Breast epithelium (tissue), 4 donors: ENCODE data around the gene CISD2. TPM values are rescaled to one million over a fixed set of nuclear protein-coding genes. Genes with fewer than 3 reads are reported as not detected.

ENCODE experiments used
- DNase-seq, 2 donors: peaks; one replicate each; pipeline ENCODE4 v3.0.0-alpha.2; 2019; ENCODE audit warnings: low spot score in 2 of 2
- H3K27ac ChIP-seq, 2 donors: fragments of 200-600 bp; sonication (generic) in 1 of 2; one replicate each; pipeline ENCODE4 v1.5.1; 2016 to 2019; ENCODE audit warnings: mild to moderate bottlenecking in 1 of 2
- H3K27me3 ChIP-seq, 2 donors: fragments of 200-600 bp; sonication (generic) in 1 of 2; one replicate each; pipeline versions ENCODE4 v1.5.1 to v1.6.0; 2017 to 2019; ENCODE audit warnings: control low read depth in 1 of 2, mild to moderate bottlenecking in 1 of 2
- H3K36me3 ChIP-seq: fragments of 200-600 bp; one replicate; pipeline ENCODE4 v1.5.1; 2019
- H3K4me1 ChIP-seq, 2 donors: fragments of 200-600 bp; sonication (generic); one replicate each; pipeline ENCODE4 v1.5.1; 2016 to 2019; ENCODE audit warnings: control low read depth in 1 of 2
- H3K4me3 ChIP-seq, 3 donors: fragments of 200-600 bp; sonication (generic); 1 replicate in 2 of 3; 2 replicates in 1 of 3; pipeline ENCODE4 v1.5.1; 2016 to 2019; ENCODE audit warnings: mild to moderate bottlenecking in 3 of 3, moderate library complexity in 2 of 3
- H3K9me3 ChIP-seq, 2 donors: fragments of 200-600 bp; sonication (generic) in 1 of 2; one replicate each; pipeline ENCODE4 v1.5.1; 2016 to 2019; ENCODE audit warnings: control low read depth in 1 of 2
- POLR2A ChIP-seq: fragments of 450-650 bp; IDR thresholded peaks from one replicate; pipeline ENCODE4 v1.6.1; 2016; ENCODE audit warnings: antibody characterized with exemption, mild to moderate bottlenecking, moderate library complexity
- POLR2AphosphoS5 ChIP-seq, 3 donors: sonication (generic); formaldehyde crosslinking; IDR thresholded peaks; one replicate each; pipeline ENCODE4 v1.6.1; 2017; ENCODE audit warnings: antibody characterized with exemption in 3 of 3
- intact Hi-C: fragments of 100-400 bp; cut with DNase I; formaldehyde crosslinking; loops from one replicate; pipeline ENCODE4 v1.15.1; 2023; ENCODE audit warnings: low total_unique reads
- total RNA-seq, 3 donors: library from RNA; depleted of rRNA; stranded (reverse); fragments of >200 nt; gene quantifications; one replicate each; pipeline ENCODE4 v1.1.0, GENCODE V29; 2016
- TF ChIP-seq, protein P1 (sequence below), 3 donors: fragments of 450-650 bp; IDR thresholded peaks; one replicate each; pipeline ENCODE4 v1.5.1; 2016 to 2017; ENCODE audit warnings: antibody characterized with exemption in 3 of 3, mild to moderate bottlenecking in 3 of 3, moderate library complexity in 3 of 3

Gene CISD2
- total RNA-seq, 3 donors from 2014 or later = 9.0 to 23.9 (median 17.4) TPM

DNA sequence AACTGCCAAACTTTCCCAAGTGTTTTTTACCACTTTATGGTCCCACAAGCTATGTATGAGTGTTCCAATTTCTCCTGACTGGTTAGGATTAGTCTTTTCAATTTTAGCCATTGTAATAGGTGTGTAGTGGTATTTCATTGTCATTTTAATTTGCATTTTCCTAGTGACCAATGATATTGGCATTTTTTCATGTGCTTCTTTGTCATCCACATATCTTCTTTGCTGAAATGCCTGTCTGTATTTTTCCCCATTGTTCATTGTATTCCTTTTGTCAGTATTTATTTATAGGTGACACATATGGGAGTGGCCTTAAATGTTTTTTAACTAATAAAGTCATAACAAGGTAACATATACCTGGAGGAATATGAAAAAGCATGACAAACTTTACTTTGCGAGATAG lies 32.2 kb upstream of the CISD2 start:
- Histone ChIP-seq H3K27ac (no peak overlapping the region), H3K27me3 (no peaks in the 10 kb centered on the region), H3K4me3 (no peak overlapping the region), H3K36me3 (no peaks in the 10 kb centered on the region), H3K9me3 (no peaks in the 10 kb centered on the region), H3K4me1 (no peaks in the 10 kb centered on the region)
- TF ChIP-seq, protein P1, sequence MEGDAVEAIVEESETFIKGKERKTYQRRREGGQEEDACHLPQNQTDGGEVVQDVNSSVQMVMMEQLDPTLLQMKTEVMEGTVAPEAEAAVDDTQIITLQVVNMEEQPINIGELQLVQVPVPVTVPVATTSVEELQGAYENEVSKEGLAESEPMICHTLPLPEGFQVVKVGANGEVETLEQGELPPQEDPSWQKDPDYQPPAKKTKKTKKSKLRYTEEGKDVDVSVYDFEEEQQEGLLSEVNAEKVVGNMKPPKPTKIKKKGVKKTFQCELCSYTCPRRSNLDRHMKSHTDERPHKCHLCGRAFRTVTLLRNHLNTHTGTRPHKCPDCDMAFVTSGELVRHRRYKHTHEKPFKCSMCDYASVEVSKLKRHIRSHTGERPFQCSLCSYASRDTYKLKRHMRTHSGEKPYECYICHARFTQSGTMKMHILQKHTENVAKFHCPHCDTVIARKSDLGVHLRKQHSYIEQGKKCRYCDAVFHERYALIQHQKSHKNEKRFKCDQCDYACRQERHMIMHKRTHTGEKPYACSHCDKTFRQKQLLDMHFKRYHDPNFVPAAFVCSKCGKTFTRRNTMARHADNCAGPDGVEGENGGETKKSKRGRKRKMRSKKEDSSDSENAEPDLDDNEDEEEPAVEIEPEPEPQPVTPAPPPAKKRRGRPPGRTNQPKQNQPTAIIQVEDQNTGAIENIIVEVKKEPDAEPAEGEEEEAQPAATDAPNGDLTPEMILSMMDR (IDR thresholded peaks at IDR 0.05) = no peak
- TF ChIP-seq POLR2A = no peak
- TF ChIP-seq POLR2AphosphoS5 (IDR thresholded peaks at IDR 0.05) = no peak
- intact Hi-C loops = no loop called here
- DNase-seq = no peak

DNA sequence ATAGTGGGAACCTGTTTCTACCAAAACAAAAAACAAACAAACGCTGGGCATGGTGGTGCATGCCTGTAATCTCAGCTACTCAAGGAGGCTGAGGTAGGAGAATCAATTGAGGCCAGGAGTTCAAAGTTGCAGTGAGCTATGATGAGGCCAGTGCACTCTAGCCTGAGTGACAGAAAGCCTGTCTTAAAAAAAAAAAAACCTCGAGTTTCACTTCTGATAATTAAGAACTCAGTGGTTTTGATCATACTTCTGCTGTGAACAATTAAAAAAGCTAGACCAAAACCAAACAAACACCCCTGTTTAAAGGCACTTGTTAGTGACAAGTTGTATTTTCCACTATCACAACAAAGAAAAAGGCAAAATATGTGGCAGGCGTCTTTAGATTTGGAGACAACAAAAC lies 26.4 kb upstream of the CISD2 start:
- TF ChIP-seq, protein P1 (IDR thresholded peaks at IDR 0.05) = no peak
- TF ChIP-seq POLR2A = no peak
- no peak for TF ChIP-seq POLR2AphosphoS5 (IDR thresholded peaks at IDR 0.05)
- H3K4me1 ChIP-seq = no peaks in the 10 kb centered on the region
- intact Hi-C loops = no loop called here

DNA sequence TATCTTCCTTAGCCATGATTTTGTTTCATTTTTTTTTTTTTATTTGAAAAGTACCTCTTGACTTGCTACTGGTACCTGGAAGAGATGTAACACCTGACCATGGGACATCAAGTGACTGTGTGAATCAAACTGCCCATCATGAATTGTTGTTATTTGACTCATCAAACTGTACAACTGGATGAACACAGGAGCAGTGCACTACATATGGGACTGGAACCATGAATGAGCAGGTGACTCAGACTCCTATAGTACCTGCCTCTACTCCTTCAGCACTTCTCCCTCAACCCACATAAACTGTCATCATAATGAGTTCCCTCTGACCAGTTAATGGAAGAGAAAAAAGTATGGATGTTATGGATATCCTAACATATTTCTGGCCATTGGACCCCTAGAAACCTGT lies 25.5 kb upstream of the CISD2 start:
- DNase-seq = no peak
- intact Hi-C loops = no loop called here
- TF ChIP-seq POLR2A = no peak

More for the DNA sequence above, 26.4 kb upstream of the CISD2 start:
- H3K27ac ChIP-seq = no peak overlapping the region
- no peak overlapping the region for H3K4me3 ChIP-seq
- no peak for DNase-seq
- H3K9me3 ChIP-seq = no peaks in the 10 kb centered on the region
- H3K27me3 ChIP-seq = no peaks in the 10 kb centered on the region
- H3K36me3 ChIP-seq = no peaks in the 10 kb centered on the region

DNA sequence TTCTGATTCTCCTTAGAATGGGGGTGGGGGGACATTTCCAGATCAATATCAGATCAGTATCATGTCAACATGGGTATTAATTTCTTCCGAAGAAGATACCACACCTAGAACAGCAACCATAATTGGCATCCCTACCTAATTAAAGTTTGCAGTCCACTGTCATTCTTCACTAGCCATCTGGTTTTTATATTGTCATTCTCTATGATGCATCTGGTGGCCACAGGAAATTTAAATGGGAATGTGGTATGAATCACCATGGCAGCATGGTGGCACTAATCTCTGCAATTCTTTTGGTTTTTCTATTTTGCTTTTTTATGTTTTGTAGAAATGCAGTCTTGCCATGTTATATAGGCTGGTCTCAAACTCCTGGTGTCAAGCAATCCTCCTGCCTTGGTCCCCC lies 24.9 kb upstream of the CISD2 start:
- H3K27ac ChIP-seq = no peak overlapping the region
- TF ChIP-seq, protein P1 (IDR thresholded peaks at IDR 0.05) = no peak
- TF ChIP-seq POLR2A (no peak), POLR2AphosphoS5 (IDR thresholded peaks at IDR 0.05) (no peak)
- no peaks in the 10 kb centered on the region for H3K9me3 ChIP-seq
- no peak overlapping the region for H3K4me3 ChIP-seq
- no peaks in the 10 kb centered on the region for H3K4me1 ChIP-seq
- H3K27me3 ChIP-seq = no peaks in the 10 kb centered on the region
- intact Hi-C loops = no loop called here
- no peaks in the 10 kb centered on the region for H3K36me3 ChIP-seq
- no peak for DNase-seq

More for the DNA sequence above, 25.5 kb upstream of the CISD2 start:
- Histone ChIP-seq H3K9me3 (no peaks in the 10 kb centered on the region), H3K4me3 (no peak overlapping the region), H3K4me1 (no peaks in the 10 kb centered on the region), H3K27ac (no peak overlapping the region), H3K36me3 (no peaks in the 10 kb centered on the region), H3K27me3 (no peaks in the 10 kb centered on the region)

- no peak overlapping the region for H3K27ac ChIP-seq
- intact Hi-C loops = no loop called here
- TF ChIP-seq POLR2AphosphoS5 (IDR thresholded peaks at IDR 0.05) (no peak), POLR2A (no peak)
- TF ChIP-seq, protein P1 (IDR thresholded peaks at IDR 0.05) = no peak
- no peaks in the 10 kb centered on the region for H3K9me3 ChIP-seq
- no peak overlapping the region for H3K4me3 ChIP-seq
- H3K4me1 ChIP-seq = no peaks in the 10 kb centered on the region
- no peak for DNase-seq
- H3K27me3 ChIP-seq = no peaks in the 10 kb centered on the region
- H3K36me3 ChIP-seq = no peaks in the 10 kb centered on the region
Observed at GRCh38 chr4:102847687-102848086, 21.1 kb upstream of the CISD2 start.

DNA sequence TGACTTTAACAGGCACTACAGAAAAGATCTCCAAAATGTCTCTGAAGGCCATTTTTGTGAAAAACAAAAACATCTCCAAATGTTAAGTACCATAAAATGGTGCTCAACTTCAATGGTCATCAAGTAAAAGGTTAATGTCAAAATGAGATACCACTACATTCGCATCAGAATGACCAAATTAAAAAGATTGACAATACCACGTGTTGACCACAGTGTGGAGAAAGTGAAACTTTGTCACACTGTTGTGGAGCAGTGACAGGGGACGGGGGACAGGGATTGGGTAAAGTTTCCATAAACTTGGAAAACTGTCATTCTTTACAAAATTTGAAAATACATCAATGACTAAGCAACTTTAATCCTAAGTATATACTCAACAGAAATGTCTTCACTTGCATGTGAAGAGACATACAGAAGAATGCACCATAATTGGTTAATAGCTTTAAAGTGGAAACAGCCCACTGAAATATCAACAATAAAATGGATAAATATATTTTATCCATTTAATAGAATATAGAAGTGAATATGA lies 19.1 kb upstream of the CISD2 start:
- no peak for TF ChIP-seq POLR2A
- no peak for TF ChIP-seq POLR2AphosphoS5 (IDR thresholded peaks at IDR 0.05)
- TF ChIP-seq, protein P1 (IDR thresholded peaks at IDR 0.05) = no peak
- DNase-seq = no peak

More for the DNA sequence above, 19.1 kb upstream of the CISD2 start:
- H3K4me3 ChIP-seq = no peak overlapping the region
- H3K27me3 ChIP-seq = no peaks in the 10 kb centered on the region
- no peak overlapping the region for H3K27ac ChIP-seq
- no peaks in the 10 kb centered on the region for H3K36me3 ChIP-seq
- no peaks in the 10 kb centered on the region for H3K9me3 ChIP-seq
- H3K4me1 ChIP-seq = no peaks in the 10 kb centered on the region
- intact Hi-C loops = no loop called here
